Measurements from ENCODE around the gene SACS.

GRCh38 chr13:23323946-23324709 lies 109.4 kb downstream of the SACS start:
- TF ChIP-seq EZH2 (IDR thresholded peaks at IDR 0.05; ENCODE audit: borderline replicate concordance) (no peak), CTCF (IDR thresholded peaks at IDR 0.05; ENCODE audit: poor library complexity) (no peak), EZH2phosphoT487 (IDR thresholded peaks at IDR 0.05; ENCODE audit: low read depth, severe bottlenecking, unreplicated experiment) (no peak)

Measured in hepatocyte (in vitro differentiated cells).